Ectodermal cell (in vitro differentiated cells): ENCODE data around the gene GABRR3. TPM values are rescaled to one million over a fixed set of nuclear protein-coding genes. Genes with fewer than 3 reads are reported as not detected.

Experiments used
- H3K27ac ChIP-seq: 2 replicates; pipeline ENCODE4 v1.7.0; 2013; ENCODE audit warnings: mild to moderate bottlenecking, low read depth, low read length; ENCODE audit not compliant: insufficient read depth, poor library complexity, severe bottlenecking
- H3K27me3 ChIP-seq: 2 replicates; pipeline ENCODE4 v1.7.0; 2013; ENCODE audit warnings: mild to moderate bottlenecking, low read length; ENCODE audit not compliant: insufficient read depth, control insufficient read depth, poor library complexity, severe bottlenecking
- H3K36me3 ChIP-seq: one replicate; pipeline ENCODE4 v1.7.0; 2013; ENCODE audit warnings: low read length; ENCODE audit not compliant: control insufficient read depth, insufficient read depth
- H3K4me1 ChIP-seq: one replicate; pipeline ENCODE4 v1.7.0; 2013; ENCODE audit warnings: low read length; ENCODE audit not compliant: control insufficient read depth, insufficient read depth
- H3K4me3 ChIP-seq: 2 replicates; pipeline ENCODE4 v1.7.0; 2013; ENCODE audit warnings: low read depth, low read length, control low read depth; ENCODE audit not compliant: insufficient read depth
- H3K9me3 ChIP-seq: 2 replicates; pipeline ENCODE4 v1.7.0; 2013; ENCODE audit warnings: mild to moderate bottlenecking, low read length, moderate library complexity; ENCODE audit not compliant: control insufficient read depth
- WGBS, 2 experiments: methylation state at CpG; one replicate each; pipeline ENCODE4 v1.1.7; 2013; ENCODE audit warnings: missing lambda C conversion rate in 2 of 2; 5-methylcytosine and 5-hydroxymethylcytosine counted together
- polyA plus RNA-seq, 4 experiments: library from polyadenylated mRNA; stranded (reverse); fragments of 50-300 nt; gene quantifications; one replicate each; pipeline ENCODE4 v1.2.3, GENCODE V29; 2013

GABRR3 gene
- not detected for polyA plus RNA-seq (2013, experiment 1 of 4)
- not detected for polyA plus RNA-seq (2013, experiment 2 of 4)
- not detected for polyA plus RNA-seq (2013, experiment 3 of 4)
- polyA plus RNA-seq (2013, experiment 4 of 4) = not detected

DNA sequence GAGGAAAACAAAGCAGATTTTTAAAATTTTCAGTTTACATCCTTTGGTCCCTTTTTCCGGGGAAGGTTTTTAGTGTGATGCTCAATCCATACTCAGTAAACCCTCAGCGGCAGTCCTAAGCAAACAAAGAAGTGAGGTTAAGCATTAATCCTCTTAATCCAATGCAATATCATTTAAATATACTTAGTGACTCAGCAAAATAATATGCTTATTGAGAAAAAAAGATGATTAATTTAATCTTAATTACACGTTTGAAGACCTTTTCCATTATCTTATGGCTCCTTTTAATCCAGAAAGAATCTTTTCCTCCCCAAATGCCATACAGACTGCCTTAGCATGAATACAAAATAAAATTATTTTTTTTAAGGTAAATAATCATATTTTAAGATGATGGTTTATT, at the start of gene GABRR3:
Gene GABRR3 (minus strand): TSS at position 108 of the 400 bp plus-strand sequence. CDS start 328 bp downstream, outside the sequence.
- H3K36me3 ChIP-seq = no peaks in the 10 kb centered on the region
- no peaks in the 10 kb centered on the region for H3K27me3 ChIP-seq
- H3K4me3 ChIP-seq = no peak within 1 kb of the TSS
- no peak within 1 kb of the TSS for H3K27ac ChIP-seq
- no peaks in the 10 kb centered on the region for H3K9me3 ChIP-seq
- 67 to 92% methylated on average over 3 of the region's 3 CpGs for WGBS, 2 experiments
- no peaks in the 10 kb centered on the region for H3K4me1 ChIP-seq

- 0% methylated on average over 1 of the region's 1 CpG for WGBS, 2 experiments
- H3K27ac ChIP-seq = no peak overlapping the region
- H3K9me3 ChIP-seq = no peaks in the 10 kb centered on the region
- H3K36me3 ChIP-seq = no peaks in the 10 kb centered on the region
- H3K27me3 ChIP-seq = no peaks in the 10 kb centered on the region
- no peak overlapping the region for H3K4me3 ChIP-seq
- no peaks in the 10 kb centered on the region for H3K4me1 ChIP-seq
Measured at GRCh38 chr3:98073486-98073885, 38.4 kb upstream of the GABRR3 start.

- H3K27ac ChIP-seq = no peak overlapping the region
- H3K36me3 ChIP-seq = no peaks in the 10 kb centered on the region
- H3K27me3 ChIP-seq = no peaks in the 10 kb centered on the region
- 36 to 44% methylated on average over 2 of the region's 2 CpGs for WGBS, 2 experiments
- H3K4me1 ChIP-seq = no peaks in the 10 kb centered on the region
- H3K9me3 ChIP-seq = no peaks in the 10 kb centered on the region
- H3K4me3 ChIP-seq = no peak overlapping the region
Measured at GRCh38 chr3:98070840-98071239, 35.7 kb upstream of the GABRR3 start.

- Histone ChIP-seq H3K4me1 (no peaks in the 10 kb centered on the region), H3K9me3 (no peaks in the 10 kb centered on the region), H3K4me3 (no peak overlapping the region), H3K27ac (no peak overlapping the region), H3K36me3 (no peaks in the 10 kb centered on the region), H3K27me3 (no peaks in the 10 kb centered on the region)
- 88% methylated on average over 1 of the region's 2 CpGs for WGBS, 2 experiments
Measured at GRCh38 chr3:98068824-98069223, 33.7 kb upstream of the GABRR3 start.

GRCh38 chr3:98058244-98058960, 23.3 kb upstream of the GABRR3 start:
- H3K4me1 ChIP-seq = no peaks in the 10 kb centered on the region
- no peak overlapping the region for H3K4me3 ChIP-seq
- no peak overlapping the region for H3K27ac ChIP-seq
- no peaks in the 10 kb centered on the region for H3K27me3 ChIP-seq
- WGBS, 2 experiments = 67 to 68% methylated on average over 5 to 7 of the region's 7 CpGs
- H3K9me3 ChIP-seq = no peaks in the 10 kb centered on the region
- H3K36me3 ChIP-seq = no peaks in the 10 kb centered on the region

DNA sequence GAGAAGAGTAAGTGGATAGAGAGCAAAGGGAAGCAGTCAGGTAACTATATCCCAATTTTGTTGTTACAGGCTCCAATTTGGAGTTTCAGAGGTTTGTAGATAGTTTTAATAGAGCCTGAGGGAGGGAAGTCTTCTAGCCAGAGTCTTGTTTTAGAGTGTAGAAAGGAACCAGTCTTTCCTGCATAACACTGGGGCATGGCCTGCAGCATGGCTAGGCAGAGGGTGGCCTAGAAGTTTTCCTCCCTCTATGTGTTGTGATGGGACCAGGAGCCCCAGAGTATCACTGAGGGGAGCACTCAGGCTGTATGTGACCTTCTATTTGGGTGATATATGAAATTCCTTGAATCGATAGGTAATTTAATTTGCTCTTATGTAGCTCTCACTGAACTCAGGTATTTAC, 22.5 kb upstream of the GABRR3 start:
- Histone ChIP-seq H3K4me1 (no peaks in the 10 kb centered on the region), H3K27me3 (no peaks in the 10 kb centered on the region), H3K27ac (no peak overlapping the region), H3K36me3 (no peaks in the 10 kb centered on the region), H3K4me3 (no peak overlapping the region), H3K9me3 (no peaks in the 10 kb centered on the region)
- WGBS, 2 experiments = no CpG with 5 or more reads among the region's 1 CpG

GRCh38 chr3:98056035-98056434, 20.9 kb upstream of the GABRR3 start:
- H3K9me3 ChIP-seq = no peaks in the 10 kb centered on the region
- H3K27me3 ChIP-seq = no peaks in the 10 kb centered on the region
- no peak overlapping the region for H3K27ac ChIP-seq
- no peaks in the 10 kb centered on the region for H3K36me3 ChIP-seq
- no peaks in the 10 kb centered on the region for H3K4me1 ChIP-seq
- no peak overlapping the region for H3K4me3 ChIP-seq

GRCh38 chr3:98049271-98049670, 14.2 kb upstream of the GABRR3 start:
- H3K4me1 ChIP-seq = no peaks in the 10 kb centered on the region
- H3K36me3 ChIP-seq = no peaks in the 10 kb centered on the region
- H3K4me3 ChIP-seq = no peak overlapping the region
- H3K27me3 ChIP-seq = no peaks in the 10 kb centered on the region
- WGBS, 2 experiments = 95% methylated on average over 1 of the region's 1 CpG
- no peak overlapping the region for H3K27ac ChIP-seq
- H3K9me3 ChIP-seq = no peaks in the 10 kb centered on the region

GRCh38 chr3:98048586-98048985, 13.5 kb upstream of the GABRR3 start:
- Histone ChIP-seq H3K36me3 (no peaks in the 10 kb centered on the region), H3K4me1 (no peaks in the 10 kb centered on the region), H3K4me3 (no peak overlapping the region), H3K9me3 (no peaks in the 10 kb centered on the region), H3K27ac (no peak overlapping the region), H3K27me3 (no peaks in the 10 kb centered on the region)
- WGBS, 2 experiments = no CpG with 5 or more reads among the region's 1 CpG

DNA sequence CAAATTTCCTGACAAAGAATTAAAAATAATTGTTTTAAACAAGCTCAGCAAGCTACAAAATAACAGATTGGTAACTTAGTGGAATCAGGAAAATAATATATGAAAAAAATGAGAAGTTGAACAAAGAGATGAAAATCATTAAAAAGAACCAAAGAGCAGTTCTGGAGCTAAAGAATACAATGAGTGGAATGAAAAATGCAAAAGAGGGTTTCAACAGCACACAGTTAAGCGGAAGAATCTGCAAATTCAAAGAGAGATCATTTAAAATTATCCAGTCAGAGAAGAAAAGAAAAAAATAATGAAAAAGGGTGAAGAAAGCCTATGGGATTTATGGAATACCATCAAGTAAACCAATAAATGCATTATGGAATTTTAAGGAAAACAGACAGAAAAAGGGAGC, 6.2 kb upstream of the GABRR3 start:
- Histone ChIP-seq H3K27ac (no peak overlapping the region), H3K4me1 (no peaks in the 10 kb centered on the region), H3K4me3 (no peak overlapping the region), H3K9me3 (peaks cover 3% of the 10 kb centered on the region), H3K27me3 (no peaks in the 10 kb centered on the region), H3K36me3 (no peaks in the 10 kb centered on the region)
- 95% methylated on average over 1 of the region's 1 CpG; no CpG with 5 or more reads in 1 of the 2 experiments for WGBS, 2 experiments
